ENCODE data around the gene FBXW4. TPM values are rescaled to one million over a fixed set of nuclear protein-coding genes. Genes with fewer than 3 reads are reported as not detected.

The FBXW4 gene
- total RNA-seq, 1 experiment from 2014 or later: 15.7 TPM

DNA sequence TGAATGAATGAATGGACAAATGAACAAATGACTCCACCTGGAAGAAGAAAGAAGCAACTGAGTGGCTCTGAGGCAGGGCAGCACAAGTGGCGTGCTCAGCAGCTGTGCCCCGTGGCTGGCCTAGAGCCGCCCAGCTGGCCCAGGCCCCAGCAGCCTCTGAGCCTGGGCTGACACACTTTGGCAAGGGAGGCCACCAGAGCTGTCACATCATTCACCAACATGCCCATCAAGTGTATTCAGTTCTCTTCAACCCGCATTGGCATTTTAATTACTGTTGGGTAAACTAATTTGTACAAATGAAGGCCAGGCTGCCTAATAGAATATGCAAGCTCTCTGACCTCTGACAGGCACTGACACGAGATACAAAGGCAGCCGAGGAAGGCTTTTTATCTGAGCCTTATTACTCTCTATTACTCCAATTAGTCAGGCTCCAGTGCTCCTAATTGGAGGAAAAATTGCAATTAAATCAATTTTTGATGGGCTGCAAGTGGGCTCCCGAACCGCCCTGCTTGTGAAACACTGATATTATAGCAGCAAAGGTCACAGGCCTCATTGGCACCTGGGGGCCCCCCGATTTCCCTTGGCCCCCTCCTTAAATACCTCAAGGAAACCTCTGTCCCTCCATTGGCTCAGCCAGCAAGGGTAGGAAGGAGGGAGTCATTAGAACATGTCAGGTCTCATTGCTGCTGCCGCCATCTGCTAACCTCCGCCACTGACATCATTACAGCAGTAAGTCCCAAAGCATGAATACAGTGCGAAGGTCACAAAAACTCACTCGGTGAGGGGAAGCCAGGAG is 64.9 kb downstream of the FBXW4 start:
- no peak overlapping the region for H3K27ac Mint-ChIP-seq (ENCODE audit: unreplicated experiment)
- H3K27me3 Mint-ChIP-seq (ENCODE audit: unreplicated experiment): no peaks in the 10 kb centered on the region
- DNase-seq: no peak
- no peak for TF ChIP-seq CTCF (IDR thresholded peaks at IDR 0.05; ENCODE audit: unreplicated experiment)
- no TSS peak for BruUV-seq (replicated peaks)
- H3K4me3 Mint-ChIP-seq (ENCODE audit: low read depth, unreplicated experiment): no peak overlapping the region
- intact Hi-C loops (cut with micrococcal nuclease; ENCODE audit: unreplicated experiment): no loop called here
- no peaks in the 10 kb centered on the region for H3K9me3 Mint-ChIP-seq (ENCODE audit: low read depth, unreplicated experiment)
- no peaks in the 10 kb centered on the region for H3K36me3 Mint-ChIP-seq (ENCODE audit: insufficient read depth, unreplicated experiment)
- H3K4me1 Mint-ChIP-seq (ENCODE audit: low read depth, unreplicated experiment): no peaks in the 10 kb centered on the region
- CTCF ChIA-PET: no interaction called here

DNA sequence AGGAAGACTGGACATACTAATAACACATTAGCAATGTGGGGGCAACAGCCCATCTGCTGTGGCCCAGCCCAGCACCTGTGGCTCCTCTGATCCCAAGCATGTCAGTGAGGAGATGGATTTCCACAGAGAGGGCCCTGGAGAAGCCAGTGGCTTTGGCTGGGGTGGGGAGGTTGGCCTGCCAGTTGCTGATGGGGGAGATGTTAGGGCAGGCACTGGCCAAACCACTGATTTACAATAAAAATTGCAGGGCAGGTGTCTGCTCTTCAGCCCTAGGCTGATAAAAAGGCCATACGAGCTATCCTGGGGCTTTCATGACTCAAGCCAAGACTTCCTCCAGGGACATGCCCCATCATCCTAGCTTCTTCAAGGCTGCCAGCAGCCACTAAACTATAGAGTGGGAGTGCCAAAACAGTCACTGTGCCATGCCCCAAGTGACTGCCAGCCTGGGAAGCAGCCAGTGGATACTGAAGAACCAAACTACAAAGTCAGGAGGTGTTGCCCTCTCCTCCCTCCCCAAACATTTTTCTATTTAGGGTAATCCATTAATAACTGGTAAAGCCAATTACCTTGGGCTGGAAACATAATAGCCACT is 69.1 kb downstream of the FBXW4 start:
- TF ChIP-seq CTCF (IDR thresholded peaks at IDR 0.05; ENCODE audit: unreplicated experiment): no peak

DNA sequence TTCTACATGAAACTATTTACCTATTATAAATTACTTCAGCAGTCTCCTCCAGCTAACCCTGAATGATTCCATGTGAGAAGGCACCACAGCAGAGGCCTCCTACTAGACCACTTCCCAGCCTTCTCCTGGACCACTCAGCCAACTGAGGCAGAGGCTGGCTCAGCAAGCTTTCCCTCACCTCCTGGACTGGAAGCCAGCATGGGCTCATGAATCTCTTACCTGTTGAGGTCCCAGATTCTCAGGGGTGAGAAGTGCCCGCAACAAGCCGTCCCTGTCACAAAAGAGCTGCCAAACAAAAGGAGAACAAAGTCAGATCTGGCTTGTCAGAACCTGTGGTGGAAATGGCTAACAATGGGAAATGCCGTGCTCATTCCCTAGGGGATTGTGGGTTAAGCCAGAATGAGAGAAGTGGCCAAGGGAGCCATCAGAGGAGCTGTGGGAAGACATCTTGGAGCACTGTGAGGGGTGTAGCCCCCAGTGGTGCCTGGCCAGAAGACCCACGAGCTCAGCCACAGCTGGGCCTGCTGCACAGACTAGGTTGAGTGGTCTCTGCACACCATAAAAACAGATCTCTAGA is 70.4 kb downstream of the FBXW4 start:
- DNase-seq: no peak
- CTCF ChIA-PET: no interaction called here
- no peaks in the 10 kb centered on the region for H3K9me3 Mint-ChIP-seq (ENCODE audit: low read depth, unreplicated experiment)
- BruUV-seq (replicated peaks): no TSS peak
- no peaks in the 10 kb centered on the region for H3K27me3 Mint-ChIP-seq (ENCODE audit: unreplicated experiment)
- intact Hi-C loops (cut with micrococcal nuclease; ENCODE audit: unreplicated experiment): no loop called here
- no peak for TF ChIP-seq CTCF (IDR thresholded peaks at IDR 0.05; ENCODE audit: unreplicated experiment)
- no peaks in the 10 kb centered on the region for H3K36me3 Mint-ChIP-seq (ENCODE audit: insufficient read depth, unreplicated experiment)
- H3K4me3 Mint-ChIP-seq (ENCODE audit: low read depth, unreplicated experiment): no peak overlapping the region
- no peak overlapping the region for H3K27ac Mint-ChIP-seq (ENCODE audit: unreplicated experiment)
- no peaks in the 10 kb centered on the region for H3K4me1 Mint-ChIP-seq (ENCODE audit: low read depth, unreplicated experiment)

More for the DNA sequence above, 69.1 kb downstream of the FBXW4 start:
- Mint-ChIP-seq H3K9me3 (ENCODE audit: low read depth, unreplicated experiment) (no peaks in the 10 kb centered on the region), H3K36me3 (ENCODE audit: insufficient read depth, unreplicated experiment) (no peaks in the 10 kb centered on the region), H3K4me3 (ENCODE audit: low read depth, unreplicated experiment) (no peak overlapping the region), H3K4me1 (ENCODE audit: low read depth, unreplicated experiment) (no peaks in the 10 kb centered on the region), H3K27ac (ENCODE audit: unreplicated experiment) (no peak overlapping the region), H3K27me3 (ENCODE audit: unreplicated experiment) (no peaks in the 10 kb centered on the region)
- no TSS peak for BruUV-seq (replicated peaks)
- CTCF ChIA-PET: no interaction called here
- intact Hi-C loops (cut with micrococcal nuclease; ENCODE audit: unreplicated experiment): no loop called here
- no peak for DNase-seq

DNA sequence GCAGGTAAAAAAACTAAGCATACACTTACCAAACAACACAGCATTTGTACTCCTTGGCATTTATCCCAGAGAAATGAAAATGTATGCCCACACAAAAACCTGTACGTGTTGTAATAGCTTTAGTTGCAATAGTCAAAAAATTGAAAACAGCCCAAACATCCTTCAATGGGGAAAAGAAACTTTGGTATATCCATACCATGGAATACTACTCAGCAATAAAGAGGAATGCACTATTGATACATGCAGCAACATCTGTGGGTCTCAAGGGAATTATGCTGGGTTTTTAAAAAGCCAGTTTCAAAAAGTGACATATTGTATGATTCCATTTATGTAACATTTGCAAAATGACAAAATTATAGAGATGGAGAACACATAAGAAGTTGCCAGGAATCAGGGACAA is 71.4 kb downstream of the FBXW4 start:
- H3K27me3 Mint-ChIP-seq (ENCODE audit: unreplicated experiment): no peaks in the 10 kb centered on the region
- H3K27ac Mint-ChIP-seq (ENCODE audit: unreplicated experiment): no peak overlapping the region
- CTCF ChIA-PET: no interaction called here
- H3K4me3 Mint-ChIP-seq (ENCODE audit: low read depth, unreplicated experiment): no peak overlapping the region
- H3K9me3 Mint-ChIP-seq (ENCODE audit: low read depth, unreplicated experiment): no peaks in the 10 kb centered on the region
- intact Hi-C loops (cut with micrococcal nuclease; ENCODE audit: unreplicated experiment): no loop called here
- H3K36me3 Mint-ChIP-seq (ENCODE audit: insufficient read depth, unreplicated experiment): no peaks in the 10 kb centered on the region
- no peaks in the 10 kb centered on the region for H3K4me1 Mint-ChIP-seq (ENCODE audit: low read depth, unreplicated experiment)
- no peak for DNase-seq
- no TSS peak for BruUV-seq (replicated peaks)
- TF ChIP-seq CTCF (IDR thresholded peaks at IDR 0.05; ENCODE audit: unreplicated experiment): no peak
